Raji (cell line): ENCODE results near the gene CHCHD6.

Source experiments
- POLR2A ChIP-seq: IDR thresholded peaks from 2 replicates; pipeline ENCODE4 v1.6.1; 2011; ENCODE audit warnings: low read depth, low read length, control low read depth; ENCODE audit not compliant: insufficient read depth

The CHCHD6 gene

DNA sequence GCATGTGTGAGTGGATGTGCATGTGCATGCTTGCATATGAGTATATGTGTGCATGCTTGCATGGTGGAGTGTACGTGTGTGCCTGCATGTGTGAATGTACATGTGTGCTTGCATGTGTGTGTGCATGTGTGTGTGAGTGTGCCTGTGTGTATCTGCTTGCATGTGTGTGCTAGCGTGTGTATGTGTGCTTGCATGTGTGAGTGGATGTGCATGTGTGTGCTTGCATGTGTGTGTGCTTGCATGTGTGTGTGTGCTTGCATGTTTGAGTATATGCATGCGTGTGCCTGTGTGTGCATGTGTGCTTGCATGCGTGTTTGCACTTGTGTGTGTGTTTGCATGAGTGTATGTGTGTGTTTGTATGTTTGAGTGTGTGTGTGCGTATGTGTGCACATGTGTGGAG, 274.3 kb downstream of the CHCHD6 start:
- TF ChIP-seq POLR2A, result no peak

- TF ChIP-seq POLR2A, result no peak
Measured at GRCh38 chr3:126979046-126979628, 275.1 kb downstream of the CHCHD6 start.

GRCh38 chr3:126980266-126980811, 276.3 kb downstream of the CHCHD6 start:
- no peak for TF ChIP-seq POLR2A

- no peak for TF ChIP-seq POLR2A
Measured at GRCh38 chr3:126982126-126982470, 278.1 kb downstream of the CHCHD6 start.

- TF ChIP-seq POLR2A, result peak; percentile 58
Measured at GRCh38 chr3:126982471-126983175, 278.6 kb downstream of the CHCHD6 start, which contains the start of gene PLXNA1. TSS of gene PLXNA1 (plus strand) at chr3:126983115. CDS start at chr3:126988594, 5,479 bp downstream.

DNA sequence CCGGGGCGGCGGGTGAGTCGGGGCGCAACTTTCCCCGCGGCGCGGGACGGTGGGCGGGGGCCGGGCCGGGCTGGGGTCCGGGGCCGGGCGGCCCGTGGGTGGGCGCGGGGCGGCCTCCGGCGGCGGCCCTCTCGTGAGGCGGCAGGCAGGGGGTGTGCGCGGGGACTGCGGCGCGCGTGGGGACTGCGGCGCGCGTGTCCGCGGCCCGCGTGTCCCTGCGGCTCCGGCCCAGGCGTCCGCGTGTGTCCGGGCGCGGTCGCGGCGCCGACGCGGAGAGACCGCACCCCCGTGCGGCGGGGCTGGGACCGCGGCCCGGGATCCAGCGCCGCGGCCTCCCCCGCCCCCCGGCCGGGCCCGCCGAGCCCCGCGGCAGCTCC, 279.2 kb downstream of the CHCHD6 start:
- no peak for TF ChIP-seq POLR2A

GRCh38 chr3:126983653-126984390, 279.8 kb downstream of the CHCHD6 start:
- TF ChIP-seq POLR2A, result no peak

- TF ChIP-seq POLR2A, result no peak
Measured at GRCh38 chr3:126984391-126985131, 280.5 kb downstream of the CHCHD6 start.

DNA sequence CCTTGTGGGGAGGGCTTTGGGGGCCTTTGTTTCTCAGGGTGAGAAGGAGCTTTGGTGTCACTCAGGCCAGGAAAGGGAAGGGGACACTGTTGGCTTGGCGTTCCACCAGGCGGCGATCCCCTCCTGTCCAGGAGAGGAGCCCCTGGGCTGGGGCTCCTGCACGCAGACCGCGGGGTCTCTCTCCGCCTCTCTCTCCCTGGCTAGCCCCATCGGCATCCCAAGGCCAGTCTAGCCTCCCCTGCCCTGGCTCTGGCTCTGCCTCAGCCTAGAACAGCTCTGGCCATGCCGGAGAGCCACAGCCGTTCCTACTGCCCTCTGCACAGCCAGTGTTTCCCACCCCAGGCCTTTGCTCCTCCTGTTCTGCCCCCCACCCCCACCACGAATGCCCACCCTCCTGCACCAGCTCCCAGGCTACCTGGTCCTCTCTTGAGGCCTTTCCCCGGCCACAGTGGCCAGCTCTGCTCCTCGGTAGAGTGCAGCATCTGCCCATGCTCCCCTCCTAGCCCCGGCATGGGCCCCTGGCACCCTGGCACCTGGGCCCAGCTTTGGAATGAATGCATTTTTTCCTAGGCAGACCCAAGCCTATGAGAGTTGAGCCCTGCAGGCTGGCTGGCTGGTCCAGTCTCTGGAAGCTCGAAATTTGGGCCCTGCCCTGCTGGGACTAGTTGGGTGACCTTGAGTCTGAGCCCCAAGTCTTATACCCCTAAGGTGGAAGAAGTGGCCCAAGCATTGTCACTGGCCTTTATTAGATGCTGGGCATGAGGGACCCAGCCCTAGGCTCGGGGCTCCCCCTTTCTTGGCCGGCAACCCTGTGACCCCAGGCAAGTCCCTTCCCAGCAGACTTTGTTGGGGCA, 281.3 kb downstream of the CHCHD6 start:
- no peak for TF ChIP-seq POLR2A

- TF ChIP-seq POLR2A, result no peak
Measured at GRCh38 chr3:126986001-126986400, 282.0 kb downstream of the CHCHD6 start.

DNA sequence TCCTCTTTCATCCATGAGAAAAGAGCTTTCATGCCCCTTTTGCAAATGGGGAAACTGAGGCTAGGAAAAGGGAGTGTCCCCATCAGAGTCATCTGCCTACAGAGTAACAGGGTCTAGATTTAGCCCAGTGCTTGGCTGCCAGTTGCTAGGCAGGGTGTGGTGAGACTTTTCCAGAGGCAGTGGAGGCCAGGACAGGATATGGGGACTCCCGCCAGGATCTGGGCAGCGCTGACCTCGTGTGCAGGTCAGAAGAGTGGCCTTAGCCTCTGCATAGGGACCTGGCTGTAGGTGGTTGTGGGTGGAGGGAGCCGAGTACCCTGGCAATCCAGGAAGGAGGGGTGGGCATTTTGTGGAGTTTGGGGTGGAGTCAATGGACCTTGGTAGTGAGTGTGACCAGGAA, 283.1 kb downstream of the CHCHD6 start:
- TF ChIP-seq POLR2A, result no peak

- TF ChIP-seq POLR2A, result no peak
Measured at GRCh38 chr3:126987596-126987995, 283.6 kb downstream of the CHCHD6 start.

DNA sequence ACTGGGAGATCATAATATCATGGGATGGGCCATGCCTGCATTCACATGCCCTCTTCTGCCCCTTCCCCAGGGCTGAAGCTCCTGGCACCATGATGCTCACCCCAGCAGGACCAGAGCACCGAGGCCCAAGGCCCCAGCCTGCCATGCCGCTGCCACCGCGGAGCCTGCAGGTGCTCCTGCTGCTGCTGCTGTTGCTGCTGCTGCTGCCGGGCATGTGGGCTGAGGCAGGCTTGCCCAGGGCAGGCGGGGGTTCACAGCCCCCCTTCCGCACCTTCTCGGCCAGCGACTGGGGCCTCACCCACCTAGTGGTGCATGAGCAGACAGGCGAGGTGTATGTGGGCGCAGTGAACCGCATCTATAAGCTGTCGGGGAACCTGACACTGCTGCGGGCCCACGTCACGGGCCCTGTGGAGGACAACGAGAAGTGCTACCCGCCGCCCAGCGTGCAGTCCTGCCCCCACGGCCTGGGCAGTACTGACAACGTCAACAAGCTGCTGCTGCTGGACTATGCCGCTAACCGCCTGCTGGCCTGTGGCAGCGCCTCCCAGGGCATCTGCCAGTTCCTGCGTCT, 284.5 kb downstream of the CHCHD6 start:
- TF ChIP-seq POLR2A, result no peak
